ENCODE results near the gene SLC8A2.
"Not testable (repeated sequence)": the region's sequence is repeated elsewhere in the genome, so short reads cannot be mapped to it uniquely, and the experiment has no call there.

Gene SLC8A2

DNA sequence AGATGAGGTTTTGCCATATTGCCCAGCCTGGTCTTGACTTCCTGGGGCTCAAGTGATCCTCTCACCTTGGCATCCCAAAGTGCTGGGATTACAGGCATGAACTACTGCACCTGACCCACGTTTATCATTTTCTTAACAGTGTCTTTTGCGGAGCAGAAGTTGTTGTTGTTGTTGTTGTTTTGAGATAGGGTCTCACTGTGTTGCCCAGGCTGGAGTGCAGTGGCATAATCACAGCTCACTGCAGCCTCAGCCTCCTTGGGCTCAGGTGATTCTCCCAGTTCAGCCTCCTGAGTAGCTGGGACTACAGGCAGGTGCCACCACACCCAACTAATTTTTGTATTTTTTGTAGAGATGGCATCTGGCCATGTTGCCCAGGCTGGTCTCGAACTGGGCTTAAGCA, 84.1 kb downstream of the SLC8A2 start:
- not testable (repeated sequence) for H3K36me3 ChIP-seq (replicated peaks in 1 of 2; ENCODE audit: control insufficient read depth in 2 of 2, insufficient read depth in 2 of 2, low read length in 2 of 2); H3K4me1 ChIP-seq (ENCODE audit: control insufficient read depth in 2 of 2, insufficient read depth in 1 of 2, low read depth in 1 of 2, low read length in 2 of 2); H3K14ac ChIP-seq (ENCODE audit: low read length); H2BK5ac ChIP-seq (ENCODE audit: low read length); DNase-seq (ENCODE audit: low spot score); H3K4me3 ChIP-seq (ENCODE audit: low read length in 2 of 2); H3K27me3 ChIP-seq (ENCODE audit: control insufficient read depth in 3 of 3, insufficient read depth in 3 of 3, low read depth in 1 of 3, low read length in 3 of 3); H2BK120ac ChIP-seq (ENCODE audit: low read depth, low read length); H3K27ac ChIP-seq (replicated peaks; ENCODE audit: low read length); H4K91ac ChIP-seq (ENCODE audit: low read depth, low read length, poor library complexity); H3K79me1 ChIP-seq (ENCODE audit: low read depth, low read length); H2BK12ac ChIP-seq (ENCODE audit: low read length); H2AK5ac ChIP-seq (ENCODE audit: low read depth, low read length); H3K9ac ChIP-seq (ENCODE audit: low read depth, low read length, poor library complexity); H3K23ac ChIP-seq (ENCODE audit: low read depth, low read length, poor library complexity); H3K4ac ChIP-seq (ENCODE audit: low read length); H4K8ac ChIP-seq (ENCODE audit: low read depth, low read length); H3K18ac ChIP-seq (ENCODE audit: low read length); H3K9me3 ChIP-seq (replicated peaks in 1 of 2; ENCODE audit: control insufficient read depth in 2 of 2, insufficient read depth in 1 of 2, low read depth in 1 of 2, low read length in 2 of 2); H2AFZ ChIP-seq (ENCODE audit: low read length); H2BK15ac ChIP-seq (ENCODE audit: low read length); H3K4me2 ChIP-seq (ENCODE audit: insufficient read depth, low read length, poor library complexity, severe bottlenecking)
- no CpG with 5 or more reads among the region's 3 CpGs for WGBS, 2 donors (ENCODE audit: extremely low coverage in 2 of 2, insufficient read length in 2 of 2, insufficient replicate concordance in 1 of 2)

DNA sequence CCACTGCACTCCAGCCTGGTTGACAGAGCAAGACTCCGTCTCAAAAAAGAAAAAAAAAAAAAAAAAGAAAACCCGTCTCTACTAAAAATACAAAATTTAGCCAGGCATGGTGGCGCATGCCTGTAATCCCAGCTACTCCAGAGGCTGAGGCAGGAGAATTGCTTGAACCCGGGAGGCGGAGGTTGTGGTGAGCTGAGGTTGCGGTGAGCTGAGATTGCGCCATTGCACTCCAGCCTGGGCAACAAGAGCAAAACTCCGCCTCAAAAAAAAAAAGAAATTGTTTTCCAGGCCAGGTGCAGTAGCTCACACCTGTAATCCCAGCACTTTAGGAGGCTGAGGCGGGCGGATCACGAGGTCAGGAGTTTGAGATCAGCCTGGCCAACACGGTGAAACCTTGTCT, 85.1 kb downstream of the SLC8A2 start:
- WGBS, 2 donors (ENCODE audit: extremely low coverage in 2 of 2, insufficient read length in 2 of 2, insufficient replicate concordance in 1 of 2) = no CpG with 5 or more reads among the region's 12 CpGs
- not testable (repeated sequence) for H3K9ac ChIP-seq (ENCODE audit: low read depth, low read length, poor library complexity); H2BK120ac ChIP-seq (ENCODE audit: low read depth, low read length); H3K23ac ChIP-seq (ENCODE audit: low read depth, low read length, poor library complexity); H3K4me3 ChIP-seq (ENCODE audit: low read length in 2 of 2); H2BK5ac ChIP-seq (ENCODE audit: low read length); H3K9me3 ChIP-seq (replicated peaks in 1 of 2; ENCODE audit: control insufficient read depth in 2 of 2, insufficient read depth in 1 of 2, low read depth in 1 of 2, low read length in 2 of 2); H2BK15ac ChIP-seq (ENCODE audit: low read length); H4K91ac ChIP-seq (ENCODE audit: low read depth, low read length, poor library complexity); H3K27me3 ChIP-seq (ENCODE audit: control insufficient read depth in 3 of 3, insufficient read depth in 3 of 3, low read depth in 1 of 3, low read length in 3 of 3); H3K4ac ChIP-seq (ENCODE audit: low read length); H3K79me1 ChIP-seq (ENCODE audit: low read depth, low read length); H3K4me2 ChIP-seq (ENCODE audit: insufficient read depth, low read length, poor library complexity, severe bottlenecking); H2AFZ ChIP-seq (ENCODE audit: low read length); H3K27ac ChIP-seq (replicated peaks; ENCODE audit: low read length); H3K18ac ChIP-seq (ENCODE audit: low read length); H4K8ac ChIP-seq (ENCODE audit: low read depth, low read length); H2AK5ac ChIP-seq (ENCODE audit: low read depth, low read length); H3K14ac ChIP-seq (ENCODE audit: low read length); H2BK12ac ChIP-seq (ENCODE audit: low read length); H3K4me1 ChIP-seq (ENCODE audit: control insufficient read depth in 2 of 2, insufficient read depth in 1 of 2, low read depth in 1 of 2, low read length in 2 of 2); DNase-seq (ENCODE audit: low spot score)
- peaks cover 7 to 15% of the 10 kb centered on the region in 2 donors for H3K36me3 ChIP-seq (replicated peaks in 1 of 2; ENCODE audit: control insufficient read depth in 2 of 2, insufficient read depth in 2 of 2, low read length in 2 of 2)

DNA sequence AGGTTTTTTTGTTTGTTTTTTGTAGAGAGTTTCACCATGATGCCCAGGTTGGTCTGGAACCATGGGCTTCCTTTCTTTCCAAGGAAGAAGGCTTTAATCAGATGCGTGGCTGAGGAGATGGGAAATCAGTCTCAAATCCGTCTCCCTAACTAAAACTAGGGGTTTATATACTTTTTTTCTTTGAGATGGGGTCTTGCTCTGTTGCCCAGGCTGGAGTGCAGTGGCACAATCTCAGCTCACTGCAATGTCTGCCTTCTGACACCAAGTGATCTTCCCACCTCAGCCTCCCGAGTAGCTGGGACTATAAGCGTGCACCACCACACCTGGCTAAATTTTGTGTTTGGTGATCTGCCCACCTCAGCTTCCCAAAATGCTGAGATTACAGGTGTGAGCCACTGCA, 87.2 kb downstream of the SLC8A2 start:
- WGBS, 2 donors (ENCODE audit: extremely low coverage in 2 of 2, insufficient read length in 2 of 2, insufficient replicate concordance in 1 of 2) = no CpG with 5 or more reads among the region's 4 CpGs
- not testable (repeated sequence) for DNase-seq (ENCODE audit: low spot score)

DNA sequence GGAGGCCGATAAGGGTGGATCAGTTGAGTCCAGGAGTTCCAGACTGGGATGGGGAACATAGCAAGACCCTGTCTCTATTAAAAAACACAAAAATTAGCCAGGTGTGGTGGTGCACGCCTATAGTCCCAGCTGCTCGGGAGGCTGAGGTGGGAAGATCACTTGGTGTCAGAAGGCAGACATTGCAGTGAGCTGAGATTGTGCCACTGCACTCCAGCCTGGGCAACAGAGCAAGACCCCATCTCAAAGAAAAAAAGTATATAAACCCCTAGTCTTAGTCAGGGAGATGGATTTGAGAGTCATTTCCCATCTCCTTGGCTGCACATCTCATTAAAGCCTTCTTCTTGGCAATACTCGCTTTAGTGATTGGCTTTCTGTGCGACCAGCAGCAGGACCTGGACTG, 87.8 kb downstream of the SLC8A2 start:
- not testable (repeated sequence) for H2BK12ac ChIP-seq (ENCODE audit: low read length); H3K4ac ChIP-seq (ENCODE audit: low read length); H3K9ac ChIP-seq (ENCODE audit: low read depth, low read length, poor library complexity); H3K9me3 ChIP-seq (replicated peaks in 1 of 2; ENCODE audit: control insufficient read depth in 2 of 2, insufficient read depth in 1 of 2, low read depth in 1 of 2, low read length in 2 of 2); H2AFZ ChIP-seq (ENCODE audit: low read length); H3K23ac ChIP-seq (ENCODE audit: low read depth, low read length, poor library complexity); H2BK120ac ChIP-seq (ENCODE audit: low read depth, low read length); H3K4me1 ChIP-seq (ENCODE audit: control insufficient read depth in 2 of 2, insufficient read depth in 1 of 2, low read depth in 1 of 2, low read length in 2 of 2); DNase-seq (ENCODE audit: low spot score); H3K27ac ChIP-seq (replicated peaks; ENCODE audit: low read length); H3K14ac ChIP-seq (ENCODE audit: low read length); H2BK15ac ChIP-seq (ENCODE audit: low read length); H3K79me1 ChIP-seq (ENCODE audit: low read depth, low read length); H2AK5ac ChIP-seq (ENCODE audit: low read depth, low read length); H4K8ac ChIP-seq (ENCODE audit: low read depth, low read length); H3K4me3 ChIP-seq (ENCODE audit: low read length in 2 of 2); H2BK5ac ChIP-seq (ENCODE audit: low read length); H3K4me2 ChIP-seq (ENCODE audit: insufficient read depth, low read length, poor library complexity, severe bottlenecking); H4K91ac ChIP-seq (ENCODE audit: low read depth, low read length, poor library complexity); H3K27me3 ChIP-seq (ENCODE audit: control insufficient read depth in 3 of 3, insufficient read depth in 3 of 3, low read depth in 1 of 3, low read length in 3 of 3); H3K18ac ChIP-seq (ENCODE audit: low read length)
- peaks cover 23 to 41% of the 10 kb centered on the region in 2 donors for H3K36me3 ChIP-seq (replicated peaks in 1 of 2; ENCODE audit: control insufficient read depth in 2 of 2, insufficient read depth in 2 of 2, low read length in 2 of 2)
- no CpG with 5 or more reads among the region's 5 CpGs for WGBS, 2 donors (ENCODE audit: extremely low coverage in 2 of 2, insufficient read length in 2 of 2, insufficient replicate concordance in 1 of 2)

More for the DNA sequence above, 87.2 kb downstream of the SLC8A2 start:
- not testable (repeated sequence) for H4K91ac ChIP-seq (ENCODE audit: low read depth, low read length, poor library complexity); H2BK5ac ChIP-seq (ENCODE audit: low read length); H3K14ac ChIP-seq (ENCODE audit: low read length); H3K4me3 ChIP-seq (ENCODE audit: low read length in 2 of 2); H3K79me1 ChIP-seq (ENCODE audit: low read depth, low read length); H3K9me3 ChIP-seq (replicated peaks in 1 of 2; ENCODE audit: control insufficient read depth in 2 of 2, insufficient read depth in 1 of 2, low read depth in 1 of 2, low read length in 2 of 2); H3K27me3 ChIP-seq (ENCODE audit: control insufficient read depth in 3 of 3, insufficient read depth in 3 of 3, low read depth in 1 of 3, low read length in 3 of 3); H4K8ac ChIP-seq (ENCODE audit: low read depth, low read length); H3K4me1 ChIP-seq (ENCODE audit: control insufficient read depth in 2 of 2, insufficient read depth in 1 of 2, low read depth in 1 of 2, low read length in 2 of 2); H2BK12ac ChIP-seq (ENCODE audit: low read length); H3K9ac ChIP-seq (ENCODE audit: low read depth, low read length, poor library complexity); H3K4me2 ChIP-seq (ENCODE audit: insufficient read depth, low read length, poor library complexity, severe bottlenecking); H3K23ac ChIP-seq (ENCODE audit: low read depth, low read length, poor library complexity); H3K18ac ChIP-seq (ENCODE audit: low read length); H3K4ac ChIP-seq (ENCODE audit: low read length); H2AK5ac ChIP-seq (ENCODE audit: low read depth, low read length); H2AFZ ChIP-seq (ENCODE audit: low read length); H2BK120ac ChIP-seq (ENCODE audit: low read depth, low read length); H3K27ac ChIP-seq (replicated peaks; ENCODE audit: low read length); H2BK15ac ChIP-seq (ENCODE audit: low read length)
- peaks cover 23 to 36% of the 10 kb centered on the region in 2 donors for H3K36me3 ChIP-seq (replicated peaks in 1 of 2; ENCODE audit: control insufficient read depth in 2 of 2, insufficient read depth in 2 of 2, low read length in 2 of 2)

Measured in neuronal stem cell (in vitro differentiated cells).